Middle frontal gyrus (tissue), 1 donor: ENCODE data around the gene KRT27.

Experiments used
- DNase-seq: peaks from one replicate; pipeline ENCODE4 v3.0.0-alpha.2; 2015; ENCODE audit warnings: low spot score; ENCODE audit errors: extremely low spot score

KRT27 gene

DNA sequence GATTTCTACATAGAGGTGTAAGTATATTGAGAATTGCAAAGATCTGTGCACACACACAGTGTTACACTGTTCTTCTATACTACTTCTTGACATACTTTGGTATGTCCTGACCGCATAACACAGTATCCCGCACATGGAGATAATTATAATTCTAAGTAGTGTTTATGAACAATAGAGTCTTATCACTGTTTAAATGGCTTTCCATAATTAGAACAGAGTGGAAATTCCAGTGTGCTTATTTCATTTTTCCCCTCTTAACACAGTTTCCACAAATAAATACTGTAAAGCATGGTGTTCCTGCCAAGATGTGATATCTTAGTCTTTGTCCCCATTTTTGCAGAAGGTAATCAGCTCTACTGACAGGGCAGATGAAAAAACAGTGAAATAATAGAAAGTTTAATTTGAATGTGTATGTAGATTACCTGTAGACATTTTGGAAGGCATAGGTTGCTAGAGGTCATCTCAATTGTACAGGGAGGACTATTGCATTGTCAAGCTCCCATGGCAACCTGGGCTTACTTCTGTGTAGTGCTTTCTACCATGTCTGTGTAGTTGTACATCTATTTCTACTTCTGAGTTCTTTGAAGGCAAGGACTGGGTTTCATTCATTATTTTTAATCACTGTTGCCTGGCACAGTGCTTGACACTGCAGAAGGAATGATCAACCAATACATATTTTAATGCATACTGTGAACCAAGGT is 27.5 kb upstream of the KRT27 start:
- no peak for DNase-seq

DNA sequence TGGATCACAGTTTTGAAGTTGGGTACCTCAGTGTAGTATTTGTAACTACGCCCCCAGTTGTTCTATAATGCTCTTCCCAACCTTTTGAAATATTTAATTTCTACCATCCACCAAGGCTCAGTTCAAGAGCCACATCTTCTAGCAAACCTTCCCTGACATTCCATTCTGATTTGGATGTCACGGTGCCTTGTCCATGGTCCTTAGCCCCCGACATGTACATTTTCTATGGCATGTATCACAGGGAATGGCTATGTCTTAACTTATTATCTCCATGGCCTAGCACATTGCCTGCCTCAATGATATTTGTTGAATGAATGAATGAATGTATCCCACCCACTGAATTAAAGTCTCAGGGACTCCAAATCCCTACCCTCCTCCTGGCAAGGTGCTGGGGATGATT is 23.8 kb upstream of the KRT27 start:
- no peak for DNase-seq

DNA sequence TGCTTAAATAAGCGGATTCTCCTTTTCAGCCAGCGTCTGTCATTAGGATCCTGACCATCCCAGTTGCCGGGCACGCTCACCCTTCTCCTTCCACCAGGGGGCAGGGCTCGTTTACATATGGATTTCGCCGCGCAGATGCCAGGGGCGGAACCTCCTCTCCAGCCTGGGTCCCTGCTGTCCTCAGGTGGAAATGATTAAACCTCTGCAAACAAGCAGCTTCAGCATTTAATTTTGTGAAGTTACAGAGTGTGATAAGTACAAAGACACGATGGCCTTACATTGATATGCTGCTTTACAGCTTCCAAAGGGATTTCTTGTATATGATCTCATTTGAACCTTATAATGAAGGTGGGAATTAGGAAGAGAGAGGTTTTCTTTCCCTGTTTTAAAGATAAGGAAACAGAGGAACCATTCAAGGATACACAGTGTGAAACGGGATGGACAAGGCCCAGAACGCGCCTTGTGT is 21.3 kb upstream of the KRT27 start:
- DNase-seq: peak; percentile 14

DNA sequence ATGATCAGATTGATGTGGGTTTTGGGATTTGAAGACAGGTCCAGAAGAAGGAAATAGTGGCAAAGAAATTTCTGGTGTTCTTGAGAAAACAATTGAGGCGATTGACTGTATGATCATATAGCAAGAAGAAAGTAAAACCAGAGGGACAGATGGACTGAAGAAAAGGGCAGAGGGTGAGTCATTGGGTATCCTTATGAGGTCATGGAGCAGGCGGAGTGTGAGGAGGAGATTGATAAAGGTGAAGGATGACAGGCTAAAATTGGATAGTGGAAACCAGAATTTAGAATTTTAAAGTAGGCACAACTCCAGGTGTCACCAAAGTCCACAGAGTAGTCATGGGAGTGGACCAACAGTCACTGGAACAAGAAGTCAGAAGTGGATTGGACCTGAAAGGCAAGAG is 18.8 kb upstream of the KRT27 start:
- no peak for DNase-seq

- no peak for DNase-seq
These were observed 18.0 kb upstream of the KRT27 start for GRCh38 chr17:40800381-40800780.

- DNase-seq: no peak
These were observed 17.5 kb upstream of the KRT27 start, which contains the start of gene KRT28 for GRCh38 chr17:40799859-40800258. TSS of gene KRT28 (minus strand) at chr17:40799959. CDS start at chr17:40799893, 66 bp downstream.

DNA sequence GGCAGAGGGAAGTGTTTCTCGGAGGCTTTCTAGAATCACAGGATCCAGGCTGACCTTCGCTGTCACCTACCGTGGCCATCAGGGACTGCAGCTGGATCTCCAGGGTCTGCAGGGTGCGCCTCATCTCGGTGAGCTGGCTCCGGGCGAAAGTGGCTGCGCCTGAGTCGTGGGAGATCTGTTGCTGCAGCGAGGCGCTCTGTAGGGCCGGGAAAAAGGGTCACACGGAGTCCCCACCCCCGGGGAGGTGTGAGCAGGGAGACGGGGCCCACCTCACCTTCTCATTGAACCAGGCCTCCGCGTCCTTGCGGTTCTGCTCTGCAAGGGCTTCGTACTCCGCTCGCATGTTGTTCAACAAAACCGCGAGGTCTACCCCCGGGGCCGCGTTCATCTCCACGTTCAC is 14.5 kb upstream of the KRT27 start:
- no peak for DNase-seq

DNA sequence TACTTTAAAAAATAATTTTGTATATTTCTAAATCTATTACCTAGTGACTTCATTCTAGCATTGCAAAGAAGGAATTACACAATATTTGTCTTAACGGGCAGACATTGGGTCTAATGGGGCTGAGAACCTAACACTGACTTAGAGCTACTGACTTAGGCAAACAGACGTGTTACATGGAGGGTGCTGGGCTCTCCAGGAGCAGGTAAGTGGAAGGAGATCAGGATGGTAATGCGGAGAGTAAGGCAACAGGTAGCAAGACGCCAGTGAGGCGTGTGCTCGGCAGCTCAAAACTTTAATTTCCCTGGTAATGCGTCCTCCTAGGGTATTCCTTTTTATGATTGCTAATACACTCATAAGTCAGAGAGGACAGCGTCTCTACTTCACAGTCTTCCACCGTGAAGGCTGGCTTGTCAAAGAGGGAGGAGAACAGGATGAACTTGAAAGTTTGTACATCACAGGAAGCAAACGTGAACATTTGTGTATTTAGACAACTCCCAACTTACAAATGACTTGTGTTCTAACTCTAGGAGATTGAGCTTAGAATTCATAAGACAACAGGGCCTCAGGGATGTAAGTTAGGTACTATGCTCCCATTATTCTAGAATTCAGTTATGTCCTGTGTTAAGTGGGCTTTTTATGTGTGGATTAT is 12.8 kb upstream of the KRT27 start:
- DNase-seq: no peak

- DNase-seq: no peak
These were observed 12.1 kb upstream of the KRT27 start for GRCh38 chr17:40794466-40794865.

DNA sequence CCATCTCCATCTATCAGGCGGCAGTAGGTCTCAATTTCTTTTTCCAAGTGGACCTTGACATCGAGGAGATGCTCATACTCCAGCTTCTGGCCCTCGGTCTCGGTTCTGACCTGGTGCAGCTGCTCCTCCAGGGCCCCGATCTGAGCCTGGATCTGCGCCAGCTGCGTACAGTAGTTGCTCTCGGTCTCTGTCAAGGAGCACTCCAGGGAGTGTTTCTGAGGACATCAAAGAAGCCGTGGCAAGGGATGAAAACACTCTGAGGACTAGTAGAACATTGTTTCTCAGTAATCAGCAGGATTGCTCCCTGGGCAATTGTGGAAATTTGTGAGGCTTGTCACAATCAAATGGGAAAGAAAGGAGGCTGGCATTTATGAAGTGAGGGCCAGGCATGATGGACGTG is 11.5 kb upstream of the KRT27 start:
- DNase-seq: no peak

- DNase-seq: no peak
These were observed 9.6 kb upstream of the KRT27 start for GRCh38 chr17:40791787-40792436.

DNA sequence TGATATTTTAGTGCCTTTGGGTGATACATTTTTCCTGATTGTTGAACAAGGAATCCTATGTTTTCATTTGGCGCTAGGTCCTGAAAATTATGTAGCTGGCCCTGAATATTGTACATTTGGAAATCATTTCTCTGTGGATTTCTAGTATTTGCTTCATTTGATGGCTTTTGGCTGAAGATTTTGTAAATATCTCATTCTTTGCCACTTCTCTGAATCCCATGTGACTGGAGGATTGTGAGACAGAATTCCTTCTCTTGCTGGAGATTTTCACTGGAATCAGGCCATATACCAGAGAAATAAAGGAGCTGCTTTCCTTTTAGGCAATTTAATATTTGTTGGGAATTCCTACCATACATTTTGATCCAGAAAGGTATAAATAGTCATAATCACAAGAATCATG is 8.8 kb upstream of the KRT27 start:
- no peak for DNase-seq

DNA sequence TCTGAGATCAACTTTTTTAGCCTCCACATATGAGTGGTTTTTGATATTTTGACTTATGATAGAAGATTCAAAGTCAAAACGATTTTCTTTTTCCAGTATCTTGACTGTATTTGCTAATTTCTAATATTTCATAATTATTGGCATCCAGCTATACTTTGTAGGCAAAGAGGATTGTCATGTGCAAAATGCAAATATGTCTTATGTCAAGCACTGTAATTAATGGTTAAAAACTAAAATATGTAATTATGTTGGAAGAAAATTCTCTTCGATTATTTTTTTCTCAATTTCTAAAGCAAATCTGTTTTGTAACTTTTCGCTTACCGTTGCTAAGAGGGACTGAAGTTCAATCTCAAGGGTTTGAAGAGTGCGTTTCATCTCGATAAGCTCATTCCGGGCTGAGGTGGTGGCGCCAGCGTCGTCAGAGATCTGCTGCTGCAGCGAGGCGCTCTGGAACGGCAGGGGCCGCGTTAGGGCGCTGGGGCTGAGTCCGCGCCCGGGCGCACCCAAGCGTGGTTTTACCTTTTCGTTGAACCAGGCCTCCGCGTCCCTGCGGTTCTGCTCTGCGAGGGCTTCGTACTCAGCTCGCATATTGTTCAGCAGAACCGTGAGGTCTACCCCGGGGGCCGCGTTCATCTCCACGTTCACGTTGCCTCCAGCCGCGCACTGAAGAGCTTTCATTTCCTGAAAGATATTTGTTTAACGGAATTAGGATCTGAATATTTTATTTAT is 3.0 kb downstream of the KRT27 start:
- DNase-seq: no peak

DNA sequence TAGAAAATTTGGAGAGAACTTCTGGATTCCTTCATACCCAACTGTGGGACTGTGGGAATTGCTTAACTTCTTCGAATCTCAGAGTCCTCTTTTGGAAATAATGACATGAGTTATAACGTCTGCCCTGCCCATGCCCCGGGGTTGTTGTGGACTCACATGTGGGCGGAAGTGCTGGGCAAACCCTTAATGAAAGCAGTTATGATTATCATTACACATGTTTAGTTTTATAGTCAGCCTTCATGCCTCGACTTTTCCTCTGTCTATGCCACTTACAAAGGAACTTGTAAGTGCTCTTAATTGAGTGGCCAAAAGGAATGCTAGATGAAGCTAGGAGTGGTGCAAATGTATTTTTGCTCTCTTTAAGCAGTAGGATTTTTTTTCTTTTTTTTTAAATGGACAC is 3.9 kb downstream of the KRT27 start:
- no peak for DNase-seq

DNA sequence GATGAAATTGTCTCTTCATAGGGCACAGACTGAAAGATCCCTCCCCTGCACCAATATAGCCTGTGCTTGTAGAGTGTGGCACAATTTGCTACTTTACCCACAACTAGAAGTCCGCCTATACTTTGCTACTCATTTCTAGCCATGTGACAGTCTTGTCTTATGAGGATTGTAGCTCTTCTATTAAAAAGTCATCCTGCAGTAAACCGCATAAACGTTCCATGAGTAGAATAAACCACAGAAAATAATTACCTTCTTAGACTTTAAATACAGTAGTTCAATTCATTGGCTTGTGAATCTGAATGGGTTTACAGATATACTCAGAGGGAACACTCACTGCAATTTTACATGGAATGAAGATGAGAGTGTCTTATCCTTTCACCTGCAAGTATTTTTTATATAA is 4.4 kb downstream of the KRT27 start:
- DNase-seq: no peak

GRCh38 chr17:40777459-40777858 is 4.9 kb downstream of the KRT27 start:
- DNase-seq: no peak

DNA sequence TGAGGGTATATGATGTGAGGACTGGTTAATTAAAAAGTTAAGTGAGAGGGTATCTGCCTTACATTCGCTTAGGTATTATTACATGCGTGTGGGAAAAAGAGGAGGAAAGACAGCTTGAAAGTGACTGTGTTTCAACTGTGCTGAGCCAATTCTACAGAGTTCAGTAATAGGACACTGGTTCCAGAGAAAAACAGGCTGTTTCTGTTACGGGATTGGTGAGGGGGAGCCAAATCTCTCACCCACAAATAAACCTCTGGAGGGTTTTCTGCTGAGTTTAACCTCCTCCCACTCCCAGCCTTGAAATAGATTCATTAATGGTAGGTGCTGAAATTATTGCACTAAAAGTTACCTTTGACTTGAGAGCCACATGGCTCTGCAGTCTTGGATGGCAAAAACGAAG is 6.4 kb downstream of the KRT27 start:
- DNase-seq: no peak

- no peak for DNase-seq
These were observed 10.2 kb downstream of the KRT27 start, which contains the start of gene KRT26 for GRCh38 chr17:40772101-40772500. TSS of gene KRT26 (minus strand) at chr17:40772201. CDS start at chr17:40772113, 88 bp downstream.

DNA sequence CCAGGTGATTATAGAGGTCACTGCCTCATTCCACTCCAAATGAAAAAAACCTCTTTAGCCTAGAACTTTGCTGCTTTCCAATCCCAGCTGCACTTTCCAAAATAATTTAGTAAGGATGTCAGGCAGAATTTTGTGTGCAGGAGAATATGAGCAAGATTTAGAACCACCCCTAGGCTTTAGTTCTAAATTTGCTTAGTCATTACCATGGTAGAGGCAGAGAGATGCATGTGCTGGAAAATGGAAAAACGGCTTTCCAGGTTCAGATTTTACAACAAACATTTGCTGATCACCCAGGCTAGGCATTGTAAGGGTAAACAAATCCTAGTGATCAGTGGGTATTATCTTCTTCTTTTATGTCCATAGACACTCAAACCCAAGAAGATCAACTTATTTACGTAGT is 16.7 kb downstream of the KRT27 start:
- DNase-seq: no peak

GRCh38 chr17:40763752-40764151 is 18.6 kb downstream of the KRT27 start:
- DNase-seq: no peak

DNA sequence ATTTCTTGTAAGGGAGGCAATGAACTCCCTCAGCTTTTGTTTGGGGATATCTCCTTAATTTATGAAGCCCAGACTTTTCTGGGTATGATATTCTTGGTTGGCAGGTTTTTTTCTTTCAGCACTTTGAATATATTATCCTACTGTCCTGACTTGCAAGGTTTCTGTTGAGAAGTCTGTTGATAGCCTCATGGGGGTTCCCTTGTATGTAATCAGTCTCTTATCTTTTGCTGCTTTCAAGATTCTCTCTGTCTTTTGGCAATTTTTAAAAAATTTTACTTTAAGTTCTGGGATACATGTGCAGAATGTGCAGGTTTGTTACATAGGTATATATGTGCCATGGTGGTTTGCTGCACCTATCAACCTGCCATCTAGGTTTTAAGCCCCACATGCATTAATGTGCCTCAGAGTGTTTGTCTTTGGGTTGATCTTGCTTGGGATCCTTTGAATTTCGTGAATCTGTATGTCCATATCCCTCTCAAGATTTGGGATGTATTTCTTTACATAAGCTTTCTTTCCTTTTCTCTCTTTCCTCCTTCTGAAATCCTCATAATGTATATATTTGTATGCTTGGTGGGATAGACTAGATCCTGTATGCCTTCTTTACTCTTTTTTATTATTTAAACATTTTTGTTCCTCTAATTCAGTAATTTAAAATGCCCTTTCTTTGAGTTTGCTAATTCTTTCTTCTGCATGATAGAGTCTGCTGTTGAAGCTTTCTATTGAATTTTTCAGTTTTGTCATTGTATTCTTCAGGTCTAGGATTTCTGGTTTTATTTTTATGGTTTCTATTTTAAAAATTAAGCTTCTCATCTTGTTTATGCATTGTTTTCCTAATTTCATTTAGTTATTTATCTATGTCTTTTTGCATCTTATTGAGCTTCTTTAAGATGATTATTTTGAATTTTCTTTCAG is 22.0 kb downstream of the KRT27 start:
- DNase-seq: no peak
